Natural killer cell (primary cell): ENCODE results near the gene GLS2. TPM values are rescaled to one million over a fixed set of nuclear protein-coding genes. Genes with fewer than 3 reads are reported as not detected.

Experiments used
- ATAC-seq, 3 donors: fragments of 150-1000 bp in 2 of 3; fragments of 200-7000 bp in 1 of 3; cut with Tn5 transposase; 1 replicate in 1 of 3; 2 replicates in 2 of 3; pipeline ENCODE4 v1.10.0; 2021; ENCODE audit warnings: mild to moderate bottlenecking in 2 of 3, moderate library complexity in 2 of 3
- DNase-seq, 2 donors: peaks; one replicate each; pipeline versions ENCODE4 v3.0.0 to v3.0.0-alpha.2; 2013 to 2021; ENCODE audit warnings: mixed read lengths in 1 of 2
- H3K27ac ChIP-seq: one replicate; pipeline ENCODE4 v1.5.1; 2013; ENCODE audit warnings: mild to moderate bottlenecking, low read length
- H3K27me3 ChIP-seq: one replicate; pipeline ENCODE4 v1.6.1; 2013; ENCODE audit warnings: low read length; ENCODE audit not compliant: control insufficient read depth, insufficient read depth
- H3K36me3 ChIP-seq: one replicate; pipeline ENCODE4 v1.6.1; 2013; ENCODE audit warnings: low read length; ENCODE audit not compliant: control insufficient read depth, insufficient read depth
- H3K4me1 ChIP-seq: one replicate; pipeline ENCODE4 v1.6.1; 2013; ENCODE audit warnings: low read length; ENCODE audit not compliant: control insufficient read depth, insufficient read depth
- H3K4me3 ChIP-seq: one replicate; pipeline ENCODE4 v1.5.1; 2013; ENCODE audit warnings: low read length
- H3K9me3 ChIP-seq: one replicate; pipeline ENCODE4 v1.6.1; 2013; ENCODE audit warnings: low read length; ENCODE audit not compliant: control insufficient read depth, insufficient read depth
- H3K27ac Mint-ChIP-seq, 2 donors: one replicate each; pipeline ENCODE4 v1.8.0; 2022; ENCODE audit warnings: mild to moderate bottlenecking in 2 of 2, mixed read lengths in 2 of 2, moderate library complexity in 1 of 2
- H3K27me3 Mint-ChIP-seq, 2 donors: one replicate each; pipeline ENCODE4 v1.8.0; 2022; ENCODE audit warnings: low read depth in 2 of 2, mixed read lengths in 2 of 2
- H3K36me3 Mint-ChIP-seq: one replicate; pipeline ENCODE4 v1.8.0; 2022; ENCODE audit warnings: mixed read lengths
- H3K4me1 Mint-ChIP-seq, 2 donors: one replicate each; pipeline ENCODE4 v1.8.0; 2022; ENCODE audit warnings: mixed read lengths in 2 of 2
- H3K4me3 Mint-ChIP-seq: one replicate; pipeline ENCODE4 v1.8.0; 2022; ENCODE audit warnings: mild to moderate bottlenecking, moderate library complexity, mixed read lengths
- H3K9me3 Mint-ChIP-seq, 2 donors: one replicate each; pipeline ENCODE4 v1.8.0; 2022; ENCODE audit warnings: mixed read lengths in 2 of 2
- CTCF ChIP-seq: fragments of 200-600 bp; IDR thresholded peaks from one replicate; pipeline ENCODE4 v1.8.0; 2022; ENCODE audit warnings: antibody characterized with exemption
- WGBS: methylation state at CpG from one replicate; pipeline ENCODE4 v1.1.7; 2013; ENCODE audit warnings: missing lambda C conversion rate; ENCODE audit not compliant: insufficient coverage; 5-methylcytosine and 5-hydroxymethylcytosine counted together
- intact Hi-C: fragments of 100-400 bp; cut with micrococcal nuclease; formaldehyde crosslinking; loops from one replicate; pipeline ENCODE4 v1.14.2; 2022
- total RNA-seq, 4 donors: library from RNA; stranded (reverse); fragments of 120-200 nt in 1 of 4; gene quantifications; one replicate each; pipeline versions ENCODE4 v1.2.3 to v1.2.4, GENCODE V29; 2013 to 2022

GLS2 gene
- total RNA-seq, 3 donors from 2014 or later (not counting 1 experiment from before 2014, with no cell fraction given) = 1.2 to 1.6 (median 1.6) TPM

GRCh38 chr12:56476972-56477432 lies 11.0 kb downstream of the GLS2 start:
- no peaks in the 10 kb centered on the region for H3K36me3 Mint-ChIP-seq
- H3K27me3 Mint-ChIP-seq = no peaks in the 10 kb centered on the region
- whole genome bisulfite sequencing = 96% methylated on average over 1 of the region's 1 CpG
- no peak for TF ChIP-seq CTCF
- H3K4me1 ChIP-seq = no peaks in the 10 kb centered on the region
- H3K27ac ChIP-seq = no peak overlapping the region
- H3K36me3 ChIP-seq = no peaks in the 10 kb centered on the region
- DNase-seq (no peak), ATAC-seq (no peak)
- no peak overlapping the region for H3K4me3 ChIP-seq
- no peaks in the 10 kb centered on the region for H3K9me3 Mint-ChIP-seq
- intact Hi-C loops = no loop called here
- peaks cover 0 to 5% of the 10 kb centered on the region in 2 donors for H3K4me1 Mint-ChIP-seq
- H3K27me3 ChIP-seq = no peaks in the 10 kb centered on the region
- no peak overlapping the region for H3K27ac Mint-ChIP-seq
- H3K4me3 Mint-ChIP-seq = no peak overlapping the region
- no peaks in the 10 kb centered on the region for H3K9me3 ChIP-seq

- no peaks in the 10 kb centered on the region for H3K36me3 Mint-ChIP-seq
- H3K9me3 Mint-ChIP-seq = no peaks in the 10 kb centered on the region
- H3K27ac Mint-ChIP-seq = no peak overlapping the region
- intact Hi-C loops = no loop called here
- H3K27me3 ChIP-seq = no peaks in the 10 kb centered on the region
- WGBS = 99% methylated on average over 6 of the region's 6 CpGs
- no peaks in the 10 kb centered on the region for H3K27me3 Mint-ChIP-seq
- H3K36me3 ChIP-seq = no peaks in the 10 kb centered on the region
- H3K9me3 ChIP-seq = no peaks in the 10 kb centered on the region
- H3K4me1 ChIP-seq = no peaks in the 10 kb centered on the region
- no peak overlapping the region for H3K4me3 ChIP-seq
- H3K4me3 Mint-ChIP-seq = no peak overlapping the region
- H3K27ac ChIP-seq = no peak overlapping the region
- H3K4me1 Mint-ChIP-seq = peaks cover 0 to 5% of the 10 kb centered on the region in 2 donors
- DNase-seq = no peak
- no peak for TF ChIP-seq CTCF
- no peak for ATAC-seq
Measured at GRCh38 chr12:56476143-56476542, 11.8 kb downstream of the GLS2 start.

GRCh38 chr12:56474389-56474788 lies 13.6 kb downstream of the GLS2 start:
- H3K27me3 Mint-ChIP-seq = no peaks in the 10 kb centered on the region
- H3K4me1 ChIP-seq = peaks cover 3% of the 10 kb centered on the region
- H3K27me3 ChIP-seq = no peaks in the 10 kb centered on the region
- no peak for TF ChIP-seq CTCF
- no peak overlapping the region for H3K4me3 Mint-ChIP-seq
- peaks cover 7% of the 10 kb centered on the region in 2 donors for H3K4me1 Mint-ChIP-seq
- no peaks in the 10 kb centered on the region for H3K36me3 ChIP-seq
- H3K4me3 ChIP-seq = no peak overlapping the region
- H3K9me3 ChIP-seq = no peaks in the 10 kb centered on the region
- DNase-seq (no peak), ATAC-seq (no peak)
- 96% methylated on average over 9 of the region's 9 CpGs for WGBS
- intact Hi-C loops = no loop called here
- H3K27ac ChIP-seq = no peak overlapping the region
- H3K27ac Mint-ChIP-seq = no peak overlapping the region
- no peaks in the 10 kb centered on the region for H3K36me3 Mint-ChIP-seq
- H3K9me3 Mint-ChIP-seq = no peaks in the 10 kb centered on the region
